Stimulated activated CD8-positive, alpha-beta memory T cell treated with anti-CD3 and anti-CD28 coated beads, Interleukin-12 subunit alpha, Interleukin-12 subunit beta, amount 100 ng/mL, for 24 hours (primary cell): Measurements from ENCODE around the gene DOK5.
A peak's percentile ranks its signal among the peaks of the same experiment; 100 is the strongest.

Experiments
- DNase-seq: peaks from one replicate; pipeline ENCODE4 v3.0.0-alpha.2; 2020; ENCODE audit errors: extremely low read depth

The DOK5 gene

DNA sequence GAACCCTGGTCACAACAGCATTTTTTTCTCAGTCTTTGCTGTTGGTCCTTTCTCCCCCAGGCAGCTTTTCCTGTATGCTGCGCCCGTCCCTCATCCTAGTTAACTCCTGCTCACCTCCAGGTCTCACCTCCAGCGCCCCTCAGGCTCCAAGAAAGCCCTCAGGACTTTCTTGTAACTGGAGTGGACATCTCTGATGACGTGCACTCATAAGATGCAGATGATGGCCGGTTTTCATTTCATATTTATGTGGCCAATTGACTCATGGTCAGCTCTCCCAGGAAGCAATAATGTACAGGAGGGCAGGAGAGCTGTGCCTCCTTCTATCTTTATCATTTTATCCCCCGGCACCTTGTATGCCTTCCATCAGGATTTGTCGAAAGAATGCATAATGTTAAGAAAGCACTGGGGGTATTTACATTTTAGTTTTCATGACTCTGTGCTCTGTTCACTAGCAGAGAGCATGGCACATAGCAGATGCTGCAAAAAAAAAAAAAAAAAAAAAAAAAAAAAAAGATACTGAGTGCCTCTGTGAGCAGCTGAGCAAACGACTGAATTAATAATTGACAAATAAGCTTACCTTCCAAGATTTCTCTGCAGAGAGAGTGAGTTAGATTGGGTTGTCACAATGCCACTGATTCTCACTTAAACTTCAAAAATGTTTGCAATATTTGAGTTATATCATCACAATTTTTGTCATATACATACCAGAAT lies 170.2 kb downstream of the DOK5 start:
- no peak for DNase-seq

DNA sequence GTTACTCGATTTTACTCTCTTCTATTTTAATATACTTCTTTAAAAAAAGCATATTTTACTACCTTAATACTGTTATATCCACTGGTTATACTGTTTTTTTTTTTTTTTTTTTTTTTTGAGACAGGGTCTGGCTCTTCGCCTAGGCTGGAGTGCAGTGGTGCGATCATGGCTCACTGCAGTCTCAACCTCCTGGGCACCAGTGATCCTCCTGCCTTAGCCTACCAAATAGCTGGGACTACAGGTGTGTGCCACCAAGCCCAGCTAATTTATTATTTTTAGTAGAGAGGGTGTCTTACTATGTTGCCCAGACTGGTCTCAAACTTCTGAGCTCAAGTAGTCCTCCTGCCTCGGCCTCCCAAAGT lies 170.7 kb downstream of the DOK5 start:
- no peak for DNase-seq

DNA sequence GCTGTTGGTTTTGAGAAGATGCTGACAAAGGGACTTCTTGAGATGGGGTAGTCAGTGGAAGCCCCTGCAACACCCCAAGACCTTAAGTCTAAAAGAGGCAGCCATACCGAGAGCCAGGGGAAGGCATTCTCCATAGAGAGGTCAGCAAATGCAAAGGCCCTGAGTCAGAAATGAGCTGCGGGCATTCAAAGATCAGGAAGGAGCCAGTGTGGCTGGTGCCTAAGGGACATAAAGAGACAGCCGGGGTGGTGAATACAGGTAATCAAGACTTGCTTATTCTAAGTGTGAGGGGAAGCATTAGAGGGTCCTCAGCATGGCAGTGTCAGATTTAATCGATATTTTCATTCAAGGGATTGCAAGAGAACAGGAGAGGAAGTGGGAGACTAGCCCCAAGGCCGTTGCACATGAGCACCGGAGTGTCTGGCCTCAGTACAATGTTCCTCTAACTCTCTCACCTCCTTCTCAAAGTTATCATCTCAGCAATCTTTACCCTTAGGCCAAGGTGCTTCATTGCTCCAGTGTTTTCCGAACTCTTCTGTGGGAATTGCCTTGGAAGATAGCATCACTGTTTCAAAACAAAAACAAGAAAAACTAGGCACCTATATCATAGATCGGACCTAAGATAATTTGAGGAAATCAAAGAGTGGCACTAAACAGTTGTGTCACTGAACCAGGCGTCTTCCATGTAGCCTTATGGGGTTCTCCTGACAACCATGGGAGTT lies 173.2 kb downstream of the DOK5 start:
- DNase-seq = no peak

DNA sequence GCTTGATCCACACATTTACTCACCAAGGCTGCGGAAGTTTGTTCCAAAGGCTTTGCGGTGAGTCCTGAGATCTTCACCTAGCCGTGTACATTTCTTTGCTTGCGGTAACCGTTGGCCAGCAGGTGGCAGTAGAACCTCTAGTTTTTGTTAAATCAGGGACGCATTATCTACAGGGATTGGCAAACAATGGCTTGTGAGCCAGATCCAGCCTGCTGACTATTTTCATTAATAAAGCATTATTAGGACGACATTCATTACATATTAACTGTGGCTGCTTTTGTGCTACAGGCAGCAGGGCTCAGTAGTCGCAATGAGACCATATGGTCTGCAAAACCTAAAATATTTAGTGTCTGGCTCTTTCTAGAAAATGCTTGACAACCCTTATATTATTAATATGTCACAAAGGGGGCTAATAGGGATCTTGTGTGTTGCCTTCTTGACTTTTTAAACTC lies 174.1 kb downstream of the DOK5 start:
- DNase-seq = peak; percentile 21

DNA sequence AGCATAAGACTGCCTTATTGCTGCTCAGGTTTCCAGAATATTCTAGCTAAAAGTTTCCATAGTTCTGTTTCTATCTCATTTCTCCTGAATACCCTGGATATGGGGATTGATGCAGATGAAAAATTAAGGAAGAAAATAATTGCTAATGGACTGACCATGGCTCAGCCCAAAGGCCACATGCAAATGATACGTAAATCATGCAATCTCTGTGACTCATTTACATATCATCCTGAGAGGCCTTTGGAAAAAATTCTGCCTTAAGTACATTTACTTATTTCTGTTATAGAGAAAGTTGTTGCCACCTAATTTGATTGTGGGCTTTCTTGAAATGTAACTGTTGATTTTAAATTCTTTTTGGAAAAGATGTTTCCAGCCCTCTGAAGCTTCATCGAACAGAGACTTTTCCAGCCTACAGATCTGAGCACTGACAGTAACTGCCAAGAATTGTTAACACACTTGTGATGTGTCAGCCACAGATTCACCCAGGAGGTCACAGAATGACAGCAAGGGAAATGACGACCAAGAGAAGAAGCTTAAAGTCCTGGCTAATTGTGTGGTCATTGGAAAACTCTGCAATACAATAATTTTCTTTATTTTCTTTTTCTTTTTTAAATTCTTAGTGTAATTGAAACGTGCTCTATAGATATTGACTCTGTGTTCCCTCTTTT lies 174.8 kb downstream of the DOK5 start:
- no peak for DNase-seq

DNA sequence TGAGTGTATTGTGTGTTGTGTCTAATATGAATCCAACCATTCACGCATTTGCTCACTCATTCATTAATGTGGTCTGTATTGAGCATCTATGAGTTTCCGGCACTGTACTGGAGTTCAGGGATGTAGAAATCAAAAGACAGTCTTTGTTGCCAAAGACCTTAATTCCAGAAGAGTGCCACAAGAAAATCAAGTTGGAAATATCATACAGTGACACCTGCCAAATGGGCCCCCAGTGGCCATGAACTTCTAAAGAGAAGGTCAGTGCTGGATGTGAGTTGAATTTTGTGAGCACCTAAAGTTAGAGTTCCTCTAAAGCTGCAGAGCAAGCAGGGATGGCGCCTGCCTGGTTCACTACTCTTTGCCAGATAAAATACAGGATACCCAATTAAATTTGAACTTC lies 175.9 kb downstream of the DOK5 start:
- no peak for DNase-seq

DNA sequence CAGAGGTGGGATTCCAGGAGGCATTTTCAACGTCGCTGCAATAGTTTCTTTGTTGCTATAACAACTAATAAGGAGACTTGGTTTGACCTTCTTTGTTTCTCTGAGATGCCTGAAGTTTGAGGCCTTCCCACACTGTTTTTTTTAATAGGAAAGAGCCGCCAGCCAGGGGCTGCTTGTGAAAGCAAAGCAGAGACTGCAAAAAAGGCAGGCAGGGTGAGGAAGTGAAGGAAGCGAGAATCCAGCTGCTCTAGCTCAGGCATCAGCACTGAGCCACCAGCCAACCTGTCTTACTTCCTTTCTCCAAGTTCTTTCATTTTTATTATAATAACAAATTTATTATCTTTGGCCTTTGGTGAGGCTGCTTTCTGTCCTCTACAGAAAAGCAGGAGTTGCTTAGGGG lies 179.1 kb downstream of the DOK5 start:
- DNase-seq = no peak

DNA sequence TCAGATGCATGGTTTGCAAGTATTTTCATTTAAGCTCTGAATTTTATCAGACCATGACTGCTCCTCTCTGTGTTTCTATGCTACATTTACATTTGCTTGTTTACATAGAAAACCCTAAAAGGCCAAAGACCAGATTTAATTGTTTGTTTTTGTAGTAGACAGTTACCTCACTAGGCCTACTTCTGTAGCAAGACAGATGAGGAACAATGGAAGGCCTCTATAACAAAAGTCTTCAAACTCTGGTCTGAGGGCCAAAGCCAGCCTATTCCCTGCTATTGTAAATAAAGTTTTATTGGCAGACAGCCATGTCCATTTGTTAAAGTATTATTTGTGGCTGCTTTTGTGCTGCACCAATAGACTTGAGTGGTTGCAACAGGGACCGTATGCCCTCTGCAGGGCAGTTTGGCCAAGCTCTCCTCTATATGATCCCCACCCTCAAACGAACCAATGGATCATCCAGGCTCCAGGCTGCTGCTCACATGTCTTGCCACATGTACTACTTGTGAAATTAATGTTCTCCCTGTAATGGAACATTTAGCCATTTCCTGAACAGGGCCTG lies 182.0 kb downstream of the DOK5 start:
- DNase-seq = no peak

DNA sequence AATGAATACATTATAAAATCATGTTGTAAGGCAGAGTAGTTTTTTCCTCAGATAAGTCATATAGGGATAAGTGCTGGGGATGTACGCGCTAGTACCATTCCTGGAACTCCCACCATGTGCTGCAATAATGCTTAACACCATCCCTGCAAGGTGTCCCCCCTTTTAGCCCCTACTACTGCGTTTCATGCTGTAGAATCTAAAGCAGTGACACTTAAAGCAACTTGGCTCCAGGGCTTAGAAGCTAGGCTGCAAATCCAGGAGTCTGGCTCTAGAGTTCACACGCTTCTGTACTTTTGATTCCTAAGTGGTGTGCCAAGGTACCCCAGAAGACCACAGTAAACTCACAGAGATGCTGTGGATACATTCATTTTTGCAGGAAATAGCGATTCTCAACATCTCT lies 183.1 kb downstream of the DOK5 start:
- no peak for DNase-seq

DNA sequence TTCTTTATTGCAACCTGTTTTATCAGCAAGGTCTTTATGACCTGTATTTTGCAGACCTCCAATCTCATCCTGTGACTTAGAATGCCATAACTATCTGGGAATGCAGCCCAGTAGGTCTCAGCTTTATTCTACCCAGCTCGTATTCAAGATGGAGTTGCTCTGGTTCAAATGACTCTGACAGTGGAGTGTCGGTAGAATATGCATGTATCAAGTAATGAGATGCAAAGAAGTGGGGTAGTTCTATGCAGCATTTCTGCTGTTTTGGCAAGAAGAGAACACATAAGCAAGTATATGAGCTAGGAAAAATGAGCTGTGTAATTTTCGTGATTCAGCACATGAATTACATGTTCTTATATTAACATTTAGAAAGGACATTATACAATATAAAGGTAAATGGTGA lies 185.9 kb downstream of the DOK5 start:
- DNase-seq = no peak

DNA sequence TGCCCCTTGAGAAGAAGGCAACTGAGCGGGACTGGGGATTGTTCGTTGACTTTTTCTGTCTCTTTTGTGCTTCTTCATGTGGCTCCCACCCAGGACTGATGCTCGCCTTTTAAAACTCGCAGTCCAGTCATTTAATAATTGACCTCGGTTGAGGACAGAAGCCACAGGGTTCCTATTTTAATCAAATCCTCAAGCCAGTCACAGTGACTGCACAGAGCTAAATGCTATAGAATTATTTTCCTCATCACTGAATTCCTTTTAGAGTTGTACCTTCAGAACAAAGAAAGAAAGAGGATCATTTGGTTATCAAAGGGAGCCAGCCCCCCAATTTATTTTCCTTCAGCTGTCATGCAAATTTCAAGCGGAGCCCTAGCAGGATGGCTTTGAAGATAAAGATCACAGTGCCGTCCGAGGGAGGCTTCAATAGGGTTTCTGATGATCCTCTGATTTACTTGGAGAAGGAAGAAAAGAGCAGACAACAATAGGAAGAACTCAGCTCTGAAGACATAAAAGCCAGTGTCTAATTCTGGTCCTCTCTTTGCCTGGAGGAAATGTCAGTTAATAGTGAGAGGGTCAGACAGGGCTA lies 186.6 kb downstream of the DOK5 start:
- no peak for DNase-seq

DNA sequence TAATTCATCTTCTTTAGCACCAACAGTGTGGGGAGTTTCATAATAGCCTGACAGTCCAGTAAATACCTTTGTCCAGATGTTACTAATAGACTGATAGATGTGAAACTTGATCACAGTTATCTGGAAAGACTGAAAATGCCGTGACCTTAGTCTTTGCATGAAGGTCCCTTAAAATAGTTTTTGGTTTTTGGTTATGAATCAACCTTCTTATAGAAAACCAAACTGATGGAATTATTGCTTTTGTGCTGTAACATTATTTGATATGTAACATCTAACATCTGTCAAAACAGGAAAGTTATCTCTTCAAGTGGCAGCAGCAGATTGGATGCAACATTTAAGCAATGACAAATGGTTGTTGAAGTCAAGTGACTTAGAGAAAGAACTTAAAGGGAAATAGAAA lies 190.4 kb downstream of the DOK5 start:
- no peak for DNase-seq

DNA sequence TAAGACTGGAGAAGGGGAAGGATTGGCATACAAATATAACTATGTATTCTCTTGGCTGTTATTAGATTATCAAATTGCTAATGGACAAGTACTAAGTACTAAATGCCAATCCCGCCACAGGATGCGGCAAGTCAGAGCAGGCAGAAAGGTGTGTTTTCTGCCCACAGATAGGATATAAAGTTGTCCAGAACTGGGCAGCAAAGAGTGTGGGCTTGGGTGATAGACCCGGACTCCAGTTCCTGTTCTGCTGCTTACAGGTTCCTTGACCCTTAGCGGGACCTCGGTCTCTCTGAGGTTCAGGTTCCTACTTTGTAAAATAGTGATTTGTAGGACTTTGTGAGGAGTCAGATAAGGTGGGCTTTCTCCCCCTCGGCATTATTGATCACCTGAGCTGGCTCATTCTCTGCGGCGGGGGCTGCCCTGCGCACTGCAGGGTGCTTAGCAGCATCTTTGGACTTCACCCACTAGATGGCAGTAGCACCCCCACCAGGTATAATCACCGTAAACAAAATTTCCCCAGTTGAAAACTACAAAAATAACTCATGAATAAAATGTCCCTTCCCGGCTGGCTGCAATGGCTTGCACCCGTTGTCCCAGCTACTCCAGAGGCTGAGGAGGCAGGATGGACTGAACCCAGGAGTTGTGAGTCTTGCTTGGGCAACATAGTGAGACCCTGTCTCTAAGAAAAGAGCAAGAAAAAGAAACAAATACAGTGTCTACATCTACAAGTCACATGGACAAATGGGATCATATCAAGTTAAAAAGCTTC lies 193.1 kb downstream of the DOK5 start:
- no peak for DNase-seq

DNA sequence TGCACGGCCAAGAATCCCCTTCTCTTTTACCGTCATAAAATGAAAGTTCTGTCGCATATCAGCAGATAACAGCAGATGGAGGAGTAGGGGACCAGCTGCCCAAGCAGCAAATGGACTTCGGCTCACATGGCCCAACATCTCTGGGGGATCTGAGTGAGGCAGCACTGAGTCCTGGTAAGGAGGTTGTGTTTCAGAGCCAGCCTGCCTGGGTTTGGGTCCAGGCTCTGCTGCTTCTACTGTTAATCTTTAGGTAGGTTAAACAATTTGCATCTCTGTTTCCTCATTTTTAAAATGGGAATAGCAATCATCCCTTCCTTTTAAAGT lies 193.6 kb downstream of the DOK5 start:
- no peak for DNase-seq

DNA sequence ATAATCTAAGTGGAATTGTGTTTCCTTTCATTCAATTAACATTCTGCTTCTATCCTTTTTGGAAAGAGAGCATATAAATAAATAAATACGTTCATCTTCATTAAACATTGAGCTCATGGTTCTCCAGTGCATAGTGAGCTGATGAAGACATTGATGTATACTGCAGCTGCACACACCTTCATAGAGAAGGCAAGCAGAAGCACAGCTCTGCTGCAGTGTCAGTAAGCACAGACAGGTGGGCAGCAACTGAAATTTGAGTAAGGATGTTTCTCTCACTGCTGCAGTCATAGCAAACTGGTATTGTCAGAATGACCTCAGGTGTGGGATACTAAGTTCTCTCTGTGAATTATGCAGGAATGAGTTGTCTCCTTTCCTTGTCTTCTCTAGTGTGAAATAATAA lies 202.9 kb downstream of the DOK5 start:
- DNase-seq = no peak

DNA sequence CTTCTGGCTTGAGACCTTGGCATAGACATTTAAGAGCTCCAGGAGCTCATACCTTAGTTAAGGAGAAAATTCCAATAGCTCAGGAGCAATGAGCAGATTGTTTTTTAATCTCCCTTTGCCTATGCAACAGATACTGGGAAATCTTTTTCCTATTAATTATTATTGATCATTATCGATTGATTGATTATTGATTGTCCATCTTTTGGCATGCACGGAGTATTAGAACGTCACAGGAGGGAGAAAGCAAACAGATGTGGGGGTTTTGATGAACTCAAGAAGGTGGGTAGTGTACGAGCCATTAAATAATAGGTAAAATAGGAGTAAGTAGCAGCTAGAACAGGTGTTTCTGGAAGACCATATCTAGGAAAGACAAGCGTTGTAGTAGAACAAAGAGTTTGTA lies 205.0 kb downstream of the DOK5 start:
- DNase-seq = no peak

DNA sequence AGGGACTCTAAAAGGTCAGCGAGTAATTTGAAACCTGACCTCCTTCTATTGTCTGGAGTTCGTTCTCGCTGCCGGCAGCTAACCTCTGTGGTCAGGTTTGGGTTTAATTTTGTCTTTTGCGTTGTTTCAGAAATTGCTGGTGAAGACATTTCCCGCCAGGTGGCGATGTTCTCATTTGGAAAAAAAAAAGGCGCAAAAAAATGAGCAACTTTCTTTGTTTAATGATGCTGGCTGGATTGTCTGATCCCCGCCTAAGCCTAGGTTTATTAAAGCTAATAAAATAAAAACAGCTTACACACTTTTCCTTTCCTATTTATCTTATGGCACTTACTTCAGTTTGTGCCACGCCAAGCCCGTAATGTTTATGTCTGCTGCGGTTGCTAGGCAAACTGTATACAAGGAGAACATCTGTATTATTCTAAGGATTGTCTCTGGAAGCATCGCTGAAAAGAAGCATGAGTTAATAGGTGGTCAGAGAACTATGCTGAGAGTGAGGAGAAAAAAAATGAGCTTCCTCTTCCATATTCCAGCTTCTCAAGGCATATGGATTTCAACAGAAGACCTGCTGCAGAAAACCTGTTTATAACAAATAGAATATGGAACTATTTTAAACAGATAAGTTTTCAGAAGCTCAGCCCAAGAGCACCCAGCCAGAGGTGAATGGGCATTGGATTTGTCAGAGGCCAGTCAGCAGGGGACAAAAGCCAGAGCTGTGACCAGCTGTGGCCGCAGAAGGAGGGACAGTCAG lies 205.7 kb downstream of the DOK5 start:
- DNase-seq = no peak

DNA sequence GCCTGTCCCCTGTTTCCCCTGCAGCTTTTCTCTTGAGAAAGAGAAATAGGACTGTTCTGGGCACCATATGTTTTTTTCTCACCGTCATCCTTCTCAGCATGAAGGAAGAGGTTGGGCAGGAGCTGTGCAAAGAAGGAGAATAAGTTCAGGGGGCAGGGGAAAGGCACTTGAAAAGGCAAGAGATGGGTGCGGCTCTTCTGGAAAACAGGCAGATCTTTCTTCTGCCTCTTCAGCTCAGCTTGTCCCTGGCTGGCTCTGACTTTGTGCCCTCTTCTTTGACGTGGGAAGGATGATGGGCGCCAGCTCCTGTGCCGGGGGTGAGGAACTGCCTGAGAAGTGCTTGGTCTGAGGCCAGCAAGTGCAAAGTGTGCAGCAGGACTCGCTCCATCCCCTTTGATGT lies 206.5 kb downstream of the DOK5 start:
- DNase-seq = no peak

DNA sequence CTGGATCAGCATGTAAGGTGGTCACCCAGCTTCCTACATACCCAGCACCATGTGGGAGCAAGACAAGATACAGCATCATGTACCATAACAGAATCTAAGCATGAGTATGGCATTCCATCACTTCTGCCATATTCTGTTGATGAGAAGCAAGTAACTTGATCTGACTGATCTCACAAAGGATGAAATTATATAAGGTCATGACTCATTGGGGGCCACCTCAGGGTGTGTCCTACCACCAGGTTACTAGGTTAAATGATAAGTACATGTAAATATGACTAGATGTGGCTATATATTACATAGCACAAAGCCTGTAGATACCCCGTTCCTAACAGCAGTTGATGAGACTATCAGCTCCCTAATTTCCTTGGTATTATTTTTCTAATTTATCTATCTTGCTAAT lies 213.1 kb downstream of the DOK5 start:
- no peak for DNase-seq

DNA sequence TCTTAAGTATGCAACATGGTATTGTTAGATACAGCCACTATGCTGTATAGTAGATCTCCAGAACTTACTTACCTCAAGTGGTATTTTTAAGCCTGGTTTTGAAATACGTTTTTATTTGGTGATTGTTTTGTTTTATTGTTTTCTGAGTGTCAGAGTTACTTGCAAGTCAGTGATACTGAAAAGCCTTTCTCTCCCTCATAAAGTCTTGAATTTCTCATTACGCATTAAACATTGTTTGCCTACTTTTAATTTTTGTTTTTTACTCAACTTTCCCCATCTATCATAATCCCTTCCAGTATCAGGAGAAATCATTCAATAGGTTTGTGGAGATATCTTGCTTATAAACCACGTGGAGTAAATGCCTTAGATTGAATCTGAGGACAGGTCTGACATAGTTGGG lies 214.9 kb downstream of the DOK5 start:
- DNase-seq = no peak

DNA sequence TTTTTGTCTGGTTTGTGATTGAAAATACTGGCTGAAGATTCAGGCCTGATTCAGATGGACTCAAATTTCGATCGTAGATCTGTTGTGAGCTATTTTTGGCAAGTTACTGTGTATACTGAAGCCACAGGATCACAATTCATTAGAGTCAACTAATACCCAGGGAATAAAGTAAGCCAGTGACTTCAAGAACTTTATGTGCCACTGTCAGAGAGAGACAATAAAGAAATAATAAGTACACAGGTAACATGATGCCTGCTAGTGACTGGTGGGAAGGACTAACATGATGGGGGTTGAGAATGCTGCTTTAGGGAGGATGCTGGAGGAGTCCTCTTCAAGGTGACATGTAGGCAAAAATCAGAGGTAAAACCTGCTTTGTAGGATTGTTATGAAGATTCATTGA lies 215.9 kb downstream of the DOK5 start:
- DNase-seq = no peak
